GM12873 (cell line): ENCODE measurements around the gene PDCD7.

Experiments
- TF ChIP-seq, protein P1 (sequence below): IDR thresholded peaks from 2 replicates; pipeline ENCODE4 v1.5.1; 2012; ENCODE audit warnings: low read depth, mild to moderate bottlenecking, moderate library complexity, low read length, control low read depth; ENCODE audit not compliant: insufficient read depth; ENCODE audit errors: missing control alignments

The PDCD7 gene, protein sequence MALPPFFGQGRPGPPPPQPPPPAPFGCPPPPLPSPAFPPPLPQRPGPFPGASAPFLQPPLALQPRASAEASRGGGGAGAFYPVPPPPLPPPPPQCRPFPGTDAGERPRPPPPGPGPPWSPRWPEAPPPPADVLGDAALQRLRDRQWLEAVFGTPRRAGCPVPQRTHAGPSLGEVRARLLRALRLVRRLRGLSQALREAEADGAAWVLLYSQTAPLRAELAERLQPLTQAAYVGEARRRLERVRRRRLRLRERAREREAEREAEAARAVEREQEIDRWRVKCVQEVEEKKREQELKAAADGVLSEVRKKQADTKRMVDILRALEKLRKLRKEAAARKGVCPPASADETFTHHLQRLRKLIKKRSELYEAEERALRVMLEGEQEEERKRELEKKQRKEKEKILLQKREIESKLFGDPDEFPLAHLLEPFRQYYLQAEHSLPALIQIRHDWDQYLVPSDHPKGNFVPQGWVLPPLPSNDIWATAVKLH

GRCh38 chr15:65133548-65134200 is at the start of gene PDCD7:
TSS of gene PDCD7 (minus strand) at chr15:65133808. CDS start at chr15:65133781, 27 bp downstream.
- TF ChIP-seq, protein P1, sequence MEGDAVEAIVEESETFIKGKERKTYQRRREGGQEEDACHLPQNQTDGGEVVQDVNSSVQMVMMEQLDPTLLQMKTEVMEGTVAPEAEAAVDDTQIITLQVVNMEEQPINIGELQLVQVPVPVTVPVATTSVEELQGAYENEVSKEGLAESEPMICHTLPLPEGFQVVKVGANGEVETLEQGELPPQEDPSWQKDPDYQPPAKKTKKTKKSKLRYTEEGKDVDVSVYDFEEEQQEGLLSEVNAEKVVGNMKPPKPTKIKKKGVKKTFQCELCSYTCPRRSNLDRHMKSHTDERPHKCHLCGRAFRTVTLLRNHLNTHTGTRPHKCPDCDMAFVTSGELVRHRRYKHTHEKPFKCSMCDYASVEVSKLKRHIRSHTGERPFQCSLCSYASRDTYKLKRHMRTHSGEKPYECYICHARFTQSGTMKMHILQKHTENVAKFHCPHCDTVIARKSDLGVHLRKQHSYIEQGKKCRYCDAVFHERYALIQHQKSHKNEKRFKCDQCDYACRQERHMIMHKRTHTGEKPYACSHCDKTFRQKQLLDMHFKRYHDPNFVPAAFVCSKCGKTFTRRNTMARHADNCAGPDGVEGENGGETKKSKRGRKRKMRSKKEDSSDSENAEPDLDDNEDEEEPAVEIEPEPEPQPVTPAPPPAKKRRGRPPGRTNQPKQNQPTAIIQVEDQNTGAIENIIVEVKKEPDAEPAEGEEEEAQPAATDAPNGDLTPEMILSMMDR: no peak

- TF ChIP-seq, protein P1: no peak
Measured at GRCh38 chr15:65182538-65182937, 48.9 kb upstream of the PDCD7 start.

GRCh38 chr15:65180167-65180566 is 46.6 kb upstream of the PDCD7 start:
- TF ChIP-seq, protein P1: no peak

GRCh38 chr15:65177901-65178300 is 44.3 kb upstream of the PDCD7 start:
- TF ChIP-seq, protein P1: no peak

GRCh38 chr15:65176056-65176455 is 42.4 kb upstream of the PDCD7 start:
- TF ChIP-seq, protein P1: no peak

- TF ChIP-seq, protein P1: no peak
Measured at GRCh38 chr15:65175511-65175910, 41.9 kb upstream of the PDCD7 start.

DNA sequence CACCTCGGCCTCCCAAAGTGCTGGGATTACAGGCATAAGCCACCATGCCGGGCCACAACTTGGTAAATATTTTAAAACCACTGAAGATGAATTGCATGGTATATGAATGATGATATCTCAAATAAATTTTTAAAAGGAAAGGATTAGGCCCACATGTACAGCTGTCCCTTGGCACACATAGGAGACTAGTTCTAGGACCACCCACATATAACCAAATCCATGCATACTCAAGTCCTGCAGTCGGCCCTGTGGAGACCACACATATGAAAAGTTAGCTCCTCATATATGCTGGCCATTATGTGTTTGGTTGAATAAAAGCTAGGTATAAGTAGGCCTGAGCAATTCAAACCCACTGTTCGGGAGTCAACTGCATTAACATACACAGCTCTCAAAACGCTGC is 40.9 kb upstream of the PDCD7 start:
- TF ChIP-seq, protein P1: no peak
